HL-60 (cell line): Measurements from ENCODE around the gene SAA2.

Source experiments
- CTCF ChIP-seq: IDR thresholded peaks from one replicate; pipeline ENCODE4 v1.5.1; 2011; ENCODE audit warnings: low read length, control low read depth, inconsistent platforms; ENCODE audit not compliant: insufficient read depth
- GABPA ChIP-seq: IDR thresholded peaks from 2 replicates; pipeline ENCODE4 v1.6.1; 2012; ENCODE audit warnings: low read depth
- POLR2AphosphoS5 ChIP-seq: IDR thresholded peaks from 2 replicates; pipeline ENCODE4 v1.6.1; 2012; ENCODE audit warnings: low read depth
- SPI1 ChIP-seq: IDR thresholded peaks from 2 replicates; pipeline ENCODE4 v1.6.1; 2012; ENCODE audit warnings: low read depth, mild to moderate bottlenecking, borderline replicate concordance
- TF ChIP-seq, protein P1 (sequence below): IDR thresholded peaks from 2 replicates; pipeline ENCODE4 v1.6.1; 2012; ENCODE audit warnings: low read depth; ENCODE audit not compliant: insufficient replicate concordance

GRCh38 chr11:18295316-18295715 is 46.8 kb upstream of the SAA2 start:
- TF ChIP-seq POLR2AphosphoS5 (no peak), CTCF (no peak), GABPA (no peak), SPI1 (no peak)
- TF ChIP-seq, protein P1, sequence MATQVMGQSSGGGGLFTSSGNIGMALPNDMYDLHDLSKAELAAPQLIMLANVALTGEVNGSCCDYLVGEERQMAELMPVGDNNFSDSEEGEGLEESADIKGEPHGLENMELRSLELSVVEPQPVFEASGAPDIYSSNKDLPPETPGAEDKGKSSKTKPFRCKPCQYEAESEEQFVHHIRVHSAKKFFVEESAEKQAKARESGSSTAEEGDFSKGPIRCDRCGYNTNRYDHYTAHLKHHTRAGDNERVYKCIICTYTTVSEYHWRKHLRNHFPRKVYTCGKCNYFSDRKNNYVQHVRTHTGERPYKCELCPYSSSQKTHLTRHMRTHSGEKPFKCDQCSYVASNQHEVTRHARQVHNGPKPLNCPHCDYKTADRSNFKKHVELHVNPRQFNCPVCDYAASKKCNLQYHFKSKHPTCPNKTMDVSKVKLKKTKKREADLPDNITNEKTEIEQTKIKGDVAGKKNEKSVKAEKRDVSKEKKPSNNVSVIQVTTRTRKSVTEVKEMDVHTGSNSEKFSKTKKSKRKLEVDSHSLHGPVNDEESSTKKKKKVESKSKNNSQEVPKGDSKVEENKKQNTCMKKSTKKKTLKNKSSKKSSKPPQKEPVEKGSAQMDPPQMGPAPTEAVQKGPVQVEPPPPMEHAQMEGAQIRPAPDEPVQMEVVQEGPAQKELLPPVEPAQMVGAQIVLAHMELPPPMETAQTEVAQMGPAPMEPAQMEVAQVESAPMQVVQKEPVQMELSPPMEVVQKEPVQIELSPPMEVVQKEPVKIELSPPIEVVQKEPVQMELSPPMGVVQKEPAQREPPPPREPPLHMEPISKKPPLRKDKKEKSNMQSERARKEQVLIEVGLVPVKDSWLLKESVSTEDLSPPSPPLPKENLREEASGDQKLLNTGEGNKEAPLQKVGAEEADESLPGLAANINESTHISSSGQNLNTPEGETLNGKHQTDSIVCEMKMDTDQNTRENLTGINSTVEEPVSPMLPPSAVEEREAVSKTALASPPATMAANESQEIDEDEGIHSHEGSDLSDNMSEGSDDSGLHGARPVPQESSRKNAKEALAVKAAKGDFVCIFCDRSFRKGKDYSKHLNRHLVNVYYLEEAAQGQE, result no peak
